T follicular helper cell (primary cell): ENCODE measurements around the gene SMIM44.

Experiments used
- DNase-seq: peaks from one replicate; pipeline ENCODE4 v3.0.0-alpha.2; 2020; ENCODE audit warnings: low read depth

SMIM44 gene

DNA sequence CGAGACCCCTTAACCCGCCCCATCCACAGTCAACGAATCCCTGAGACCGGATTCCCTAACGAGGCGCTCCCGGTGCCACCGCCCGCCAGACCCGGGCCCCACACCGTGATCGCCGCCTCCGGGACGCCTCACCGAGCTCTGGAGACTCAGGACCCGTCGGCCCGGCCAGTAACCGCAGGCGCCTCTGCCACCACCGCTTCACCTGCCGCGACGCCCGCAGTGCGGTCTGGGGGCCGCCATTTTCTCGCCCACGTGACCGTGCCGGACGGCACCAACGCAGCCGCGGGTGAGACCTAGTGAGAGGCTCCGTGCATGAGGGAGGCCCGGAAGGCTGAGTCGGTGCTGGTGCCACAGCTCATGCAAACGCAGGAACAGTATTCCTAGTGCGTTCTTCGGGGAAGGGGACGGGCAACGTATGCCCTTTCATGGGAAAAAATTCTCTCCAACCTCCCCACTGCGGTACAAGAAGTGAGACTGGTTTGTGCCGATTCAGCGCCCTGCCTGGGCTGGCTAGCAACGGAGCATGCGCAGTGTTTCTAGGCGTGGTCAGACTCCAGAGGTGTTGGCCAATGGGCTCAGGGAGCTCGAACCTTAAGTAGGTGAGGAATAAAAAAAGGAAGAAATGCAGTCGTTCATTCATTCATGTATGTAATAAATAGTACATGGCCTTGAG, 17.3 kb upstream of the SMIM44 start, which contains the start of gene DOHH:
DOHH (minus strand) TSS at position 246 of the 673 bp plus-strand sequence. CDS start 3,860 bp downstream, outside the sequence.
- peak; percentile 92 for DNase-seq

DNA sequence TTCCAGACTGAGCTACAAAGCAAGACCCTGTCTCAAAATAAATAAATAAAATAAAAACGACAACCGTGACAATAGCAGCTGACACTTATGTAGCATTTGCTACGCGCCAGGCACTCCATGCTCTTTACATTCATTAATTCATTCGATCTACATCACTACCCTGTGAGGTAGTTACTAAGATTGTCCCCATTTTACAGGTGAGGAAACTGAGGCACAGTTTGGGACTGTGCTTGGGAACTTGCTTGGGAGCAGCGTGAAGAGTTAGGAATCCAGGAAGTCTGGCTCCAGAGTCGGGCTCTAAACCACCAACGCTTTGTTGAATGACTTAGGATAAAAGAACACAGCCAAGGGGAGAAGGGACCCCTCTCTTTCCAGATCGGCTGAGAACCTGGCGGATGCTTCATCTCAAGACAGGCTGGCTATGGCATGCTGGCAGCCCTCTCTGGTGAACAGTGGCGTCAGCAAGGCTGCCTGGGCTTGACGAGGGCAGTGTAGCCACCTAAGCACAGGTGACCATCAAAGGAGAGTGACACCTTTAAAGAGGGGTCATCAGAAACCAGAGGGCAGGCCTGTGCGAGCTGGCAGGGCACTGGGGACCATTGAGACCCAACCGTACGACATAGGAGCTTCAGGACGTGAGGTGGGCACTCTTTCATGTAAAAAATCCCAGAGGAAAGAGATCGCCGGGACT, 16.6 kb upstream of the SMIM44 start:
- DNase-seq, result no peak

DNA sequence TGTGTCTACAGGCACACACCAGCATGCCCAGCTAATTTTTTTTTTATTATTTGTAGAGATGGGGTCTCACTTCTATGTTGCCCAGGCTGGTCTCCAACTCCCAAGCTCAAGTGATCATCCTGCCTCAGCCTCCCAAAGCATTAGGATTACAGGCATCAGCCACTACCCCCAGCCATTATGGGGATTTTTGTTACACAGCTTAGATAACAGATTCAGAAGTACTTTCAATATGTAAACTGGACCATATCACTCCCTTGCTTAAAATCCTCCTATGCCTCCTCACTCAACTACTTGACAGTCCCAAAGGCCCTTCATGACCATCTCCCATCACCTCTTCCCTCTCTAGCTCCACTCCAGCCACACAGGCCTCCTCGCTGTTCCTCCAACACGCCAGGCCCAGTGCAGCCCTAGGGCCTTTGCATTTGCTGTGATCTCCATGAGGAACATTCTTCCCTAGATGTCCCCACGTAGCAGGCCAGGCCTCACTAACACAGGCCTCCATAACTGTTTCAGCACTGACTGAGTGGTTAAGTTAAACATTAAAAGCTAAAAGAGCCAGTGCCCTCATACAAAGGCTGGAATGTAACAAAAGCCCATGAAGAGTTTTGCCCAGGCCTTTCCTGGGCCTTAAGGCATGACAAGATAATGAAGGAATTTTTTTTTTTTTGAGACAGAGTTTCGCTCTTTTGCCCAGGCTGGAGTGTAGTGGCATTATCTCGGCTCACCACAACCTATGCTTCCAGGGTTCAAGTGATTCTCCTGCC, 14.7 kb upstream of the SMIM44 start:
- no peak for DNase-seq

DNA sequence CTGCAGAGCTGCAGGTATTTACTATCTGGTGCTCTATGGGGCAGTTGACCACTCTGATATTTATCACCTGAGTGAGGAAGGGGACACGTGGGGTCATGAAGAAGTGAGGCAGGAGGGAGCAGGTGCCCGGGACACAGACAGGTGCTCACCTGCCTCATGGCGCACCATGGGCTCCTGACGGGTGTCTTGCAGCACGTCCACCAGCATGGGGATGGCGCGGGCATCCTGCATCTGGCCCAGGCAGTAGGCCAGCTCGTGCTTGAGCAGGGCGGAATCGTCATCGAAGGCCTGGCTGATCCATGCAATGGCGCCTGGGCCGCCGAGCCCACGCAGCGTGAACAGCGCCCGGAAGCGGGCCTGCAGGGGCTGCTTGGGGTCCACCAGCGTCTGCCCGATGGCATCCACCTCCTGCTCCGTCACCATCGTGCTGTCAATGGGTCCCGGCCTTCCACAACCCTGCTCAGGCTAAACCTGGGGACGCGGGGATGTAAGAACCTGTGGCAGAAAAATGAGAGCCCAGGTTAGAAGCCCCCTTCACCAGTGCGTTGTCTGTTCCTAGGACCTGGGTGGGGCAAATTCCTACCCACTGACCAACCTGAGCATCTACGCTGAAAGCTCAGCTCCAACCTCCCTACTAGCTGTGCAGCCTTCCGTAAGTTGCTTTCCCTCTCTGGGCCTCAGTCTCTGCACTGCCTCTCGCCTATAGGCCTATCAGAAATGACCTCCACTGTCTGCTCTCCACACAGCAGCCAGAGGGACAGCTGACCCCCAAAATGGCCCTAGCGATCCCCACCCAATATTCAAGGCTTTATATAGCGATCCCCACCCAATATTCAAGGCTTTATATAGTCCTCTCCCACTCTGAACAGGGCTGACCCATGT, 13.4 kb upstream of the SMIM44 start:
- no peak for DNase-seq

DNA sequence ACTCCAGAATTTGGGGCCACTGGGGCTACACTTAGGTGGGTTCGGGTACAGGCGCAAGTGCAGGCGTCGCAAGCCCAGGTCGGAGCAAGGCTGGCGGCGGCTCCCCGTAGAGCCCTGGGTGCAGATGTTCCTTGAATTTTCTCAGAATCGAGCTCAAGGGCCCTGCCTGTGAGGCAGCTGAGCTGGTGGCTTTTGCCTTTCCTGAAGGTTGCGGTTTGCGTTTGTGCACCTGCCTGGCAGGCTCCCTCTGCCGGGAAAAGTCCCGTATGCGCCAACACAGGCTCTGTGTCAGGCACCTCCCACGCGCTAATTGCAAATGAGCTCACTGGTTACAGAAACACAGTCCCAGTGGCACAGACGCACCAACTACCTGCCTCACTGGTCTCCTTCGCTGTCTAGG, 11.3 kb upstream of the SMIM44 start:
- peak; percentile 31 for DNase-seq

DNA sequence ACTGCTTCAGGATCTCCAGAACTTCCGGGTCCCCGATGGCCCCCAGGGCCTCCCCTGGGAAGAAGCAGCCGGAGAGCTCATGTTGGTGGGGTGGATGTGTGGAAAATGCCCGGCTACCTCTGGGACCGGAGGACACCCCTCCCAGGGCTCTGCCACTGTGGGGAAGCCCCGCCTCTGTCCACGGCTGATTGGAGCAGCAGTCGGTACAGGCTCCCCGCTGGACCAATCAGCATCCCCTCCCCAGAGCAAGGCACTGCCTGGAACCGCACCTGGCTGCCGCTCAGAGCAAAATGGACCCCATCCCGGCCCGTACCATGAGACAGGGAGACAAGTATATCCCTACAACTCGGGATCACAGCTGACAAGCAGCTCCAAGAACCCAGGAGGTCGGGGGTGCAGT, 10.8 kb upstream of the SMIM44 start:
- no peak for DNase-seq

DNA sequence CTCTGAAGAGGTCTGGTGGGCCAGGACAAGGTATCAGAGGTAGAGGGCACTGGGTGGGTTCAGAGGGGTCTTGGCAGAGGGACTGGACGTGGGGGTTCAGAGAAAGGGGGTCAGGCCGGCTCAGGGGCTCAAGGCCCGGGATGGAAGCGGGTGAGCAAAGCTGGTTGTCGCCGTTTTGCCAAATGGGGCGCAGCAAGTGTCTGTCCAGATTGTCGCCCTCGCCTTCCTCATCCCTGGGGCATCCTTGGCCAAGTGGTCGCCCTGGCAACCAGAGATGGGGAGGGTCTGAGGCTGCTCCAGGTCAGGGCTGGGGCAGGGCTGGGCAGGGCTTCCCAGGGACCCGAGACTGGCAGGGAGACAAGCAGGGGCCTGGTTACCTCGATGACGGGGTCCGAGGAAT, 10.4 kb upstream of the SMIM44 start:
- no peak for DNase-seq

DNA sequence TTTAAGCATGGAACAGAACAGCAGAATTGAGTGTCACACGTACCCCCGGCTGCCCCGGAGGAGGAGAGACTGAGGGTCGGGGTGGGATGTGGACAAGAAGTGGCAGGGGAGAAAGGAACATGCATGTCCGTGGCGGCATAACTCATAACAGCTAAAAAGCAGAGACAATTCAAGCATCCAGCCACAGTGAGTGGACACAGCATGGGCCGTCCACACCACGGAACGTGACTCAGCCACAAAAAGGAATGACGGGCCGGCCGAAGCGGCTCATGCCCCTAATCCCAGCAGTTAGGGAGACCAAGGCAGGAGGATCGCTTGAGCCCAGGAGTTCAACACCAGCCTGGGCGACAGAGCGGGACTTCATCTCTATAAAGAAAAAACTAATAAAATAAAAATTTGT, 9.7 kb upstream of the SMIM44 start:
- DNase-seq, result no peak

DNA sequence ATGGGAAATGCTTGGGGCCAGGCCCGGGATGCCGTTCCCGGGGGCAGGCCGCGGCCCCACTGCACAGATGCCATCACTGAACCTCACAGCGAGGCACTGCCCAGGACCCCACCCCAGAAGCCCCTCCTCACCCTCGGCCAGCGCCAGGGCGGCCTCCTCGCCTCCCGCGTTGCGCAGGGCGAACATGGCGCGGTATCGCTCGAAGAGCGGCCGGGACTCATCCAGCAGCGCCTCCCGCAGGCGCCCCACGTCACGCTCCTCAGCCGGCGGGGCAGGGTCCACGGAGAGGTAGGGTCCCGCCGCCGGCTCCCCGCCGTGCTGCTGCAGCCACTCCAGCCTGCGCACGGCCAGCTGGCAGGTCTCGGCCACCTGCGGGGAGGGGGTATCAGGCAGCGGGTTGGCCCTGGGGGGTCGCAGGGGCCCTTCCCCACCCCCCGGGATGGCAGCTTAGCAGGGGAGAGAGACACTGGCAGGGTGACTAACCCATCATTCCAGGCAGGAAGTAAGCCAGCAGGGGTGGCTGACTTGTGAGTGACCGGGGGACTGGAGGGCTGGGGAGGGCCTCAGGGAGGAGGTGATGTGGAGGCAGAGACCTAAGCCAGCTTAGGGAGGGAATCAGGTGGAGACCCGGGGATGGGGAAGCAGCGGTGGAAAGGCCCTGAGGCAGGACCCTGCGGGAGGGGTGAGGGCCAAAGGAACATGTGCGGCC, 9.0 kb upstream of the SMIM44 start:
- no peak for DNase-seq

DNA sequence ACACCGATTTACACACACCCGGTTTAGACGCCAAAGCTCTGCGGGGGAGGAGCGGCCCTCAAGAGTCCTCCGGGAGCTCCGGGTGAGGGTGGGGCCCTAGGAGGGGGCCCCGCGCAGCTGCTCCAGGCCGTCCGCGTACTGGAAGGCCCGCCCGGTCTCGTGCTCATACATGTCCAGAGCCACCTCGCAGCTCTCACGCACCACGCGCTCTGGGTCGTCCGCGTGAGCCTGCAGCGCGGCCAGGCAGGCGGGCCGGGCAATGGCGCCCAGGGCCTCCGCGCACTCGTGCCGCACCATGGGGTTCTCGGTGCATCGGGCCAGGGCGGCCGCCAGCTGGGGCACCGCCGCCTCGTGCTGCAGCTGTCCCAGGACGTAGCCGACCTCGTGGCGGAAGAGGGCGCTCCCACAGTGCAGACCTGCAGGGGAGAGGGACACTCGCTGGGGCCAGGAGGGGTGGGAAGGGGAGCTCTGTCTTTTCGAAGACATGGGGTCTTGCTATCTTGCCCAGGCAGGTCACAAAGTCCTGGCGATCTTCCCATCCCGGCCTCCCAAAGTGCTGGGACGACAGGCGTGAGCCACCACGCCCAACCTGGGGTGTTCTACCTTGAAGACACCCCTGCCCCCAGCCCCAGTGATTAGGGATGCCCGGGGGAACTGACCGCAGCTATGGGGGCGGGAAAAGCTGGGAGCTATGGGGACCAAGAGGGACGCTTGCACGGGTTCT, 8.3 kb upstream of the SMIM44 start:
- DNase-seq, result no peak

DNA sequence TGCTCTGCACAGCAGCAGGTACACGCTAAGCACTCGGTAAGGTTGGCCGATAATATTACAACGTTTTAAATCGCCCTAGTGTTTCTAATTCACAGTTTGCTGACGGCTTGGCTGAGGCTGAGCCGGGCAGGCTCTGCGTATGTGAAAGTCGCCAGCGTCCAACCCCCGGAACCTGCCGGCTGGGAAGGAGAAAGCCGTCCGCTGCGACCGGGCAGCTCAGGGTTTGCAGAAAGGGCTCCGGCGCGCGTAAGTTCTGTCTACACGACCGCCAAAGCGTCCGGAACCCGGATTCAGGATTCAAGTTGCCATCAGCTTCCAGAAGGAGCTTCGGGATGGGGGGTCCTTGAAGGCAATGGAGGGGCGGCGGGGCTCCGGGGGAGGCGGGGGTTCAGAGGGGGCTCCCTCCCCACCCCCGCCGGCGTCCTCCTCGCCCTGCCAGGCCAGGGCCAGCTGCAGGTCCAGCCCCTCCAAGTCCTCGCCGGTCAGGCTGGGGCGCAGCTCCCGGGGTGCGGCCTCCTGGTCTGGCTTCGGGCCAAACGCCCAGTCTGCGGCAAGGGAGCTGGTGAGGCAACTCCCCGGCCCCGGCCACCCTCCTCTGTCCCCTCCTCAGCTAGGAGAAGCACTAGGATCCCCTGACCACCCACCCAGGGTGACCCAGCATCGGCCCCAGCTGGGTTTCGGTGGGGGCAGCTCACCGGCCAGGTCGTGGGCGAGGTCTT, 575 bp downstream of the SMIM44 start:
- no peak for DNase-seq

DNA sequence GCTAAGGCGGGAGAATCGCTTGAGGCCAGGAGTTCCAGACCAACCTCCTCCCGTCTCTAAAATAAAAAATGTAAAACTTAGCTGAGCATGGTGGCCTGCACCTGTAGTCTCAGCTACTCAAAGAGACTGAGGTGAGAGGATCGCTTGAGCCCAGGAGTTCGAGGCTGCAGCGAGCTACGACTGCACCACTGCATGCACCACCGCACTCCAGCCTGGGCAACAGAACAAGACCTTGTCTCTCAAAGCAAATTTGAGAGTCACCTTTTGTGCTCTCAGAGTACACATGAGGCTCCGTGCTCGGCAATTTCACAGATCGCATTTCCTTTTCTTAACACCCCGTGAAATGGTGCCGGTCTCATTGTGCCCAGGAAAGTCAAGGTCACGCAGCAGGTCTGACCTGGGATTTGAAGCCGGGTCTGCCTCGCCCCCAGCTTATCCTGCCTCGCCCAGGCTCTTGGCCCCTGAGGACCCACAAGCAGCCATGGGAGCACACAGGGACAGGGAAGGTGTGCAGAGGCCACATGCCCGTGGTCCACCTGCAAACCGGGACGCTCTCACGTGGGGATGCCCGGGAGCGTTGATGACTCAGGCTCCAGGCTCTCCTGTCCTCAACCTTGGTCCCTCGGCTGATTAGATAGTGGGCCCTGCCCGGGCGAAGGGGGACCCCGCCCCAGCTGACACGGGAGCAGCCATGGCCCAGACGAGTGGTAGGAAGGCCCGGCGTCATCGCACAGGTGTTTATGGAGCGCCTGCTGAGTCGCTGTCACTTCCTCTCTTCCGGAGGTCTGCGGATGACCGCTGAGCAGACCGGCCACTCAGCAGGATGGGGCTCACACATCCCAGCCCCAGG, 1.8 kb downstream of the SMIM44 start:
- no peak for DNase-seq

DNA sequence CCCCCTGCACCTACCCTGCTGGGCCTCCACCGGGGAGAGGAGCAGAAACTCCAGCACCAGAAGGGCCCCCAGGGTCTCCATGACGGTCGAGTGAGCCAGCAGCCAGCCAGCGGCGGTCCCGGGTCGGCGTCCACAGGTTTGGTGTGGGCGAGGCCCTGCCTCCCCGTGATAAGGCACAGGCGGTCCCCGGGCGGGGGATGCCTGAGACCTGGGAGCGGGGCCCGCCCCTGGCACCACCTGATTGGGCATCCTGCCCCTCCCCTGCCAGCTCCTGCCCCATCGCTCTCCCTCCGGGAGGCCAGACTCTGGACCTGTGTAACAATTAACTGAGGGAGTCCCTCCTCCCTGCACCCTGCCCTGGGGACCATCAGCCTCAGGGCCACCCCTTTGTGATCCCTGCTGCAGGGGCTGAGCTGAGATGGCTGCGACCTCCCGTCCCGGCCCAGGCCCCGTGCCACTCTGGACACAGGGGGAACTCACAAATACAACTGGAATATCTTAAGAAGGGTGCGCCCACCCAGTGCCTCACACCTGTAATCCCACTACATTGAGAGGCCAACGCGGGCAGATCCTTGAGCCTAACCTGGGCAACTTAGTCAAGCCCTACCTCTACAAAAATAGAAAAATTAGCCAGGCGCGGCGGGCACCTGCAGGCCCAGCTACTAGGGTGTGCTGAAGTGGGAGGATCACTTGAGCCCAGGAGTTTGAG, 2.7 kb downstream of the SMIM44 start, which contains the start of gene SMIM24:
SMIM24 (minus strand) TSS at position 143 of the 709 bp plus-strand sequence; CDS start at position 81, 62 bp downstream.
- no peak for DNase-seq

DNA sequence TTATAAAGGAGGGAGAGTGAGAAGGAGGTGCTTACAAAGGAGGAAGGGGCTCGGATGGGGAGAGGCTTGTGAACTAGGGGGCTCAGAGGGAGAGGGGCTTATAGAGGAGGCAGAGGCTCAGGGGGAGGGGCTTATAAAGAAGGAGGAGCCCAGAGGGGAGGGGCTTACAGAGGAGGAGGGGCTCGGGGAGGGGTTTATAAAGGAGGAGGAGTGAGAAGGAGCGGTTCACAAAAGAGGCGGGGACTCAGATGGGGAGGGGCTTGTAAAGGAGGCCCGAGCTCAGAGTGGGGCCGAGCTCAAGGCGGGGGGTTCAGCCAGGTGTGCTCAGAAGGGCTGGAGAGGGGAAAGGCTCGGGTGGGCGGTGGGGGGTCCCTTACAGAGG, 3.4 kb downstream of the SMIM44 start:
- peak; percentile 32 for DNase-seq

DNA sequence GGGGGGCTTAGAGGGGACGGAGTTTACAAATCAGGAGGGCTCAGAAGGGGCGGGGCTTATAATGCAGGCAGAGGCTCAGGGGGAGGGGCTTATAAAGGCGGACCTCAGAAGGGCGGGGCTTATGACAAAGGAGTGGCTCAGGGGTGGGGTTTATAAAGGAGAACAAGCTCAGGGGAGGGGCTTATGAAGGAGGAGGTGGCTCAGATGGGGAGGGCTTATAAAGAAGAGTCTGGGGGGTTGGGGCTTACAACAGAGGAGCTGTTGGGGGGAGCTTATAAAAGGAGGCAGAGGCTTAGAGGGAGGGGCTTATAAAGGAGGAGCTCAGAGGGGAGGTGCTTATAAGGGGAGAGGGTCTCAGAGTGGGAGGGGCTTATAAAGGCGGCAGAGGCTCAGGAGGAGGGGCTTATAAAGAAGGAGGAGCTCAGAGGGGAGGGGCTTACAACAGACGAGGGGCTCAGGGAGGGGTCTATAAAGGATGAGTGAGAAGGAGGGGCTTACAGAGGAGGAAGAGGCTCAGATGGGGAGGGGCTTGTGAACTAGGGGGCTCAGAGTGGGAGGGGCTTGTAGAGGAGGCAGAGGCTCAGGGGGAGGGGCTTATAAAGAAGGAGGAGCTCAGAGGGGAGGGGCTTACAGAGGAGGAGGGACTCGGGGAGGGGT, 3.9 kb downstream of the SMIM44 start:
- DNase-seq, result peak; percentile 34

DNA sequence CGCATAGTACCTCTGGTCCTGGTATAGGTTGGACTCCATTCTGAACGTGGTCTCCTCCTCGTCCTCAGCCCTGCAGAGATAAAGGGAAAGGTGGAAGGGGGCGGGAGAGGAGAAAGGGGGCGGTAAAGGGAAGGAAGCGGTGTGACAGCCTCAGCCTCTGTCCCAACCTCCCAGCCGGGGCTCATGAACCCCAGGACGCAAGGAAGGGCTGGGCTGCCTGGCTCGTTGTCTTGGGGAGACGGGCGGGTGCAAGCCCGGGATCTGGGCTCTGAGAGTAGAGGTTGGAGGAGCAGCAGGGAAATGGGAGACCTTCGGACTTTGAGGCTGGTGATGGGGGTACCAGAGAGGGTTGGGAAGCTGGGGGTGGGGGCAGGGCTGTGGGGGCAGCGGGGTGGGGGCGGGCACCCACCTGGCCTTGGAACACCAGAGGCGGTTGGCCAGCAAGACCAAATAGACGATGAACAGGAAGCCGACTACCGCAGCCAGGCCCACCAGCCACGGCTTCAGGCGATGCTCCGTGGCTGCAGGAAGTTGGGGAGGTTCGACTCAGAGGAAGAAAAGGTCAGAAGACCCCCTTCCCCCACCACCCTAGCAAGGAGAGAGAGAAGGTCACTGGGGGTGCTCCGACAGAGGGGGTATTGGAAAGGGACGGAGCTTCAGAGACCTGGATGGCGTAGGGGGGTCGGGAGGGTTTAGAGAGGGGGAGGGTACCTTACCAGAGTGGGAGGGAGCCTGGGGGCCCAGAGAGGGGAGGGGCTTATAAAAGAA, 4.6 kb downstream of the SMIM44 start:
- DNase-seq, result no peak

DNA sequence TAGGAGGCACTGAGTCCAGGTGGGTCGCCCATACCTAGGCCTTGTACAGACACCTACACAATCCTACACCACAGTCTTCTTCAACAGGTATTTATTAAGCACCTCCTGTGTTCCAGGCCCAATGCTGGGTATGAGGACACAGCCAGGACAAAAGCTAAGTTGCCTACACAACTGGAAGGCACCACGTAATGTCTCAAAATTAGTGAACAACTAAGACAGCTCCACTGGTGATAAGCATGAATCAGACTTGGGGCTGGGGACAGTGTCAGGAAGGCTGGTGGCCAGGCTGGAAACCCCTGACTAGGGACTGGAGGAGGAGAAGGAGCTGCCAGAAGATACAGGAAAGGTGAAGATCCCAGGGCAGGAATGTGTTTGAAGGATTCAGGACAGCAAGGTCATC, 5.3 kb downstream of the SMIM44 start:
- no peak for DNase-seq
